ENCODE measurements around the gene PRRG4. TPM values are rescaled to one million over a fixed set of nuclear protein-coding genes. Genes with fewer than 3 reads are reported as not detected.
A peak's percentile ranks its signal among the peaks of the same experiment; 100 is the strongest.

The PRRG4 gene
- total and polyA plus RNA-seq, 2 of the 13 experiments (the other 11 are each of a cell fraction or from before 2014, with no cell fraction given), result 0.24 to 0.95 TPM

GRCh38 chr11:32892355-32893092, 62.8 kb downstream of the PRRG4 start, which contains the start of gene QSER1 (continued):
- TF ChIP-seq ZNF784 (CRISPR knock-in tag; IDR thresholded peaks at IDR 0.05; ENCODE audit: borderline replicate concordance) (peak; percentile 67; the same call in 1 of the 2 replicates), ZNF513 (CRISPR knock-in tag; conservative IDR thresholded peaks at IDR 0.05) (no peak), DDIT3 (CRISPR knock-in tag; IDR thresholded peaks at IDR 0.05) (no peak), GPBP1L1 (CRISPR knock-in tag; IDR thresholded peaks at IDR 0.05) (no peak), ZNF430 (CRISPR knock-in tag; IDR thresholded peaks at IDR 0.05) (0 out of 2 replicates have a peak, but pooled peaks have one; percentile 21), FOXO4 (CRISPR knock-in tag; conservative IDR thresholded peaks at IDR 0.05) (no peak), ZBTB44 (CRISPR knock-in tag; IDR thresholded peaks at IDR 0.05) (no peak), ZNF407 (CRISPR knock-in tag; IDR thresholded peaks at IDR 0.05; ENCODE audit: not compliant biosample characterization) (peak; percentile 68), PRMT3 (CRISPR knock-in tag; IDR thresholded peaks at IDR 0.05; ENCODE audit: borderline replicate concordance, low read depth) (no peak), RFXANK (CRISPR knock-in tag; IDR thresholded peaks at IDR 0.05) (no peak), KMT2A (CRISPR knock-in tag; IDR thresholded peaks at IDR 0.05) (no peak)
